Activated CD4-positive, alpha-beta T cell treated with anti-CD3 and anti-CD28 coated beads, Interleukin-2, amount 50 U/mL, for 16 hours (primary cell): ENCODE results near the gene POLR2H.
"Not testable (repeated sequence)": the region's sequence is repeated elsewhere in the genome, so short reads cannot be mapped to it uniquely, and the experiment has no call there.

Source experiments
- DNase-seq: peaks from one replicate; pipeline ENCODE4 v3.0.0-alpha.2; 2020

POLR2H gene

GRCh38 chr3:184335661-184336546 lies 25.6 kb upstream of the POLR2H start:
- peak; percentile 88 for DNase-seq

GRCh38 chr3:184336547-184337398 lies 24.7 kb upstream of the POLR2H start:
- DNase-seq = no peak

- no peak for DNase-seq
Observed at GRCh38 chr3:184337399-184337714, 24.2 kb upstream of the POLR2H start, which contains the start of gene FAM131A. Gene FAM131A (plus strand): TSS chr3:184337600. CDS start chr3:184337631, 31 bp downstream.

- no peak for DNase-seq
Observed at GRCh38 chr3:184337981-184338380, 23.5 kb upstream of the POLR2H start.

GRCh38 chr3:184338511-184338945 lies 23.0 kb upstream of the POLR2H start:
- no peak for DNase-seq

GRCh38 chr3:184339001-184339400 lies 22.5 kb upstream of the POLR2H start:
- no peak for DNase-seq

- not testable (repeated sequence) for DNase-seq
Observed at GRCh38 chr3:184339451-184340135, 21.9 kb upstream of the POLR2H start.

GRCh38 chr3:184341925-184342324 lies 19.6 kb upstream of the POLR2H start:
- no peak for DNase-seq

GRCh38 chr3:184343200-184343876 lies 18.2 kb upstream of the POLR2H start:
- DNase-seq = no peak

- no peak for DNase-seq
Observed at GRCh38 chr3:184344579-184345316, 16.8 kb upstream of the POLR2H start.

GRCh38 chr3:184345317-184346144 lies 16.0 kb upstream of the POLR2H start:
- DNase-seq = no peak

- no peak for DNase-seq
Observed at GRCh38 chr3:184346480-184347190, 14.9 kb upstream of the POLR2H start.

GRCh38 chr3:184347321-184348056 lies 14.0 kb upstream of the POLR2H start:
- no peak for DNase-seq

- no peak for DNase-seq
Observed at GRCh38 chr3:184348057-184348382, 13.5 kb upstream of the POLR2H start.

- no peak for DNase-seq
Observed at GRCh38 chr3:184349563-184350470, 11.7 kb upstream of the POLR2H start.

GRCh38 chr3:184350618-184351017 lies 10.9 kb upstream of the POLR2H start:
- no peak for DNase-seq

GRCh38 chr3:184351511-184352148 lies 9.9 kb upstream of the POLR2H start:
- no peak for DNase-seq
